Spleen (tissue), 7 donors: ENCODE data around the gene PCNX2.

Experiments
- POLR2A ChIP-seq, 3 donors: fragments of 450-650 bp; IDR thresholded peaks; one replicate each; pipeline ENCODE4 v1.5.1; 2017; ENCODE audit warnings: antibody characterized with exemption in 3 of 3, mild to moderate bottlenecking in 1 of 3
- POLR2AphosphoS5 ChIP-seq, 3 donors: sonication (generic); formaldehyde crosslinking; IDR thresholded peaks; one replicate each; pipeline ENCODE4 v1.5.1; 2017; ENCODE audit warnings: antibody characterized with exemption in 3 of 3
- TF ChIP-seq, protein P1 (sequence below), 11 experiments: fragments of 200-600 bp in 7 of 11; fragments of 450-650 bp in 4 of 11; sonication (generic) in 4 of 11; IDR thresholded peaks in 8 of 11; conservative IDR thresholded peaks in 3 of 11; 1 replicate in 7 of 11; 2 replicates in 4 of 11; pipeline versions ENCODE4 v1.4.0 to v1.8.0; 2016 to 2021; ENCODE audit warnings: antibody characterized with exemption in 11 of 11, inconsistent platforms in 4 of 11, mild to moderate bottlenecking in 1 of 11
- donor health status: DM: no; HTN: no; CAD: no; lungs with moderate emphysema.
- donor health status: DM: no; HTN: no; CAD: no.
- donor health status: DM: no; HTN: no; CAD: no.

DNA sequence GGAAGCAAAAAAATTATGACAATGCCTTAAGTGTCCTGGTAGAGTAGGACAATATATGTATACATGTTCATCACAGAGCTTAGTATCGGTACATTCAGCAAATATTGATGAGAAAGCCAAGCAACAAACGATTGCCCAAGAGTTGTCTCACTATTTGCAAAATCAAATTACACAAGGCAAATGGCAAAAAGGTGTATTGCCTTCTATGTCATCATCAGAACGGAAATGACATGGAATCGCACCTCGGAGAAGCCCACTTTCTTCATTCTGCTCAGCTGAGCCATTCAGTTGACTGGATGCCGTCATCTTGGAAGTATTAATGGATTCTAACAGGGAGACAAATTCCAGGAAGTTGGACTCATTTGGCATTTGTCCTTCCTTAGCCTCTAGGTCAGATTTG is 37.7 kb downstream of the PCNX2 start:
- TF ChIP-seq, protein P1, sequence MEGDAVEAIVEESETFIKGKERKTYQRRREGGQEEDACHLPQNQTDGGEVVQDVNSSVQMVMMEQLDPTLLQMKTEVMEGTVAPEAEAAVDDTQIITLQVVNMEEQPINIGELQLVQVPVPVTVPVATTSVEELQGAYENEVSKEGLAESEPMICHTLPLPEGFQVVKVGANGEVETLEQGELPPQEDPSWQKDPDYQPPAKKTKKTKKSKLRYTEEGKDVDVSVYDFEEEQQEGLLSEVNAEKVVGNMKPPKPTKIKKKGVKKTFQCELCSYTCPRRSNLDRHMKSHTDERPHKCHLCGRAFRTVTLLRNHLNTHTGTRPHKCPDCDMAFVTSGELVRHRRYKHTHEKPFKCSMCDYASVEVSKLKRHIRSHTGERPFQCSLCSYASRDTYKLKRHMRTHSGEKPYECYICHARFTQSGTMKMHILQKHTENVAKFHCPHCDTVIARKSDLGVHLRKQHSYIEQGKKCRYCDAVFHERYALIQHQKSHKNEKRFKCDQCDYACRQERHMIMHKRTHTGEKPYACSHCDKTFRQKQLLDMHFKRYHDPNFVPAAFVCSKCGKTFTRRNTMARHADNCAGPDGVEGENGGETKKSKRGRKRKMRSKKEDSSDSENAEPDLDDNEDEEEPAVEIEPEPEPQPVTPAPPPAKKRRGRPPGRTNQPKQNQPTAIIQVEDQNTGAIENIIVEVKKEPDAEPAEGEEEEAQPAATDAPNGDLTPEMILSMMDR (IDR thresholded peaks at IDR 0.05 in 8 of 11, conservative IDR thresholded peaks at IDR 0.05 in 3 of 11): no peak
- TF ChIP-seq POLR2A (IDR thresholded peaks at IDR 0.05): no peak
- TF ChIP-seq POLR2AphosphoS5 (IDR thresholded peaks at IDR 0.05): no peak
